HEK293 (cell line): ENCODE data around the gene PDE3B.

Experiments used
- ATF2 ChIP-seq: fragments of 450-650 bp; formaldehyde crosslinking; IDR thresholded peaks from 2 replicates; pipeline ENCODE4 v1.5.1; 2016; ENCODE audit warnings: missing biosample characterization, missing genetic modification characterization, low read depth
- BCL11A ChIP-seq: fragments of 450-650 bp; formaldehyde crosslinking; IDR thresholded peaks from 2 replicates; pipeline ENCODE4 v1.5.1; 2016; ENCODE audit warnings: low read depth, missing biosample characterization, missing genetic modification characterization
- CTCF ChIP-seq: fragments of 450-650 bp; formaldehyde crosslinking; IDR thresholded peaks from 2 replicates; pipeline ENCODE4 v1.5.1; 2016; ENCODE audit warnings: missing biosample characterization, missing genetic modification characterization
- MZF1 ChIP-seq: fragments of 450-650 bp; formaldehyde crosslinking; IDR thresholded peaks from 2 replicates; pipeline ENCODE4 v1.5.1; 2017; ENCODE audit warnings: missing biosample characterization, missing genetic modification characterization, borderline replicate concordance
- PRDM4 ChIP-seq: fragments of 450-650 bp; formaldehyde crosslinking; IDR thresholded peaks from 2 replicates; pipeline ENCODE4 v1.5.1; 2017; ENCODE audit warnings: missing biosample characterization, missing genetic modification characterization
- REST ChIP-seq: fragments of 450-650 bp; formaldehyde crosslinking; IDR thresholded peaks from 2 replicates; pipeline ENCODE4 v1.5.1; 2016; ENCODE audit warnings: missing biosample characterization, missing genetic modification characterization
- WT1 ChIP-seq: fragments of 450-650 bp; formaldehyde crosslinking; IDR thresholded peaks from 2 replicates; pipeline ENCODE4 v1.5.1; 2016; ENCODE audit warnings: missing biosample characterization, missing genetic modification characterization
- ZNF223 ChIP-seq: fragments of 450-650 bp; formaldehyde crosslinking; IDR thresholded peaks from 2 replicates; pipeline ENCODE4 v1.5.1; 2016; ENCODE audit warnings: missing biosample characterization, missing genetic modification characterization
- ZNF548 ChIP-seq: fragments of 450-650 bp; formaldehyde crosslinking; IDR thresholded peaks from 2 replicates; pipeline ENCODE4 v1.5.1; 2016; ENCODE audit warnings: missing biosample characterization, missing genetic modification characterization
- ZNF560 ChIP-seq: fragments of 450-650 bp; formaldehyde crosslinking; IDR thresholded peaks from 2 replicates; pipeline ENCODE4 v1.5.1; 2017; ENCODE audit warnings: missing biosample characterization, missing genetic modification characterization, borderline replicate concordance
- ZNF654 ChIP-seq: fragments of 450-650 bp; formaldehyde crosslinking; IDR thresholded peaks from 2 replicates; pipeline ENCODE4 v1.5.1; 2016; ENCODE audit warnings: low read depth, missing biosample characterization, missing genetic modification characterization
- ZNF830 ChIP-seq: fragments of 450-650 bp; IDR thresholded peaks from 2 replicates; pipeline ENCODE4 v1.5.0; 2018; ENCODE audit warnings: missing biosample characterization, missing genetic modification characterization, low read depth, mild to moderate bottlenecking, moderate library complexity
- TF ChIP-seq, protein P1 (sequence below): IDR thresholded peaks from 2 replicates; pipeline ENCODE4 v1.6.1; 2011; ENCODE audit warnings: mild to moderate bottlenecking, low read depth, low read length, borderline replicate concordance

DNA sequence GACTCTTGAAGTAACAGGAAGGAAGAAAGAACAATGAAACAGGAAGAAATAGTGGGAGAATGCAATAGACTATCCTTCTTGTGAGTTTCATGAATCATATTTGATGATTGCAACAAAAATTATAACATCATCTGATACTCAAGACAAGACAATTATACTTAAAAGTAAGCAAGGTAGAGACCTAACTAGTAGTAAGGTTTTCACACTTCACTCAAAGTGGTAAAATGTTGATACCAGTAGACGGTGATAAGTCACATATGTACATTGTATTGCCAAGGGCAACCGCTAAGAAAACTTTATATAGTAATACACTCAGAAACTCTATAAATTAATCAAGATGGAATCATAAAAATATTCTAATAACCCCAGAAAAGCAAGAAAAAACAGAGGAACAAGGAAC is 140.6 kb downstream of the PDE3B start:
- TF ChIP-seq MZF1 (no peak), ATF2 (no peak), ZNF548 (tag by site-specific recombination) (no peak), CTCF (tag by site-specific recombination) (no peak), ZNF654 (no peak), ZNF830 (tag by site-specific recombination) (no peak), PRDM4 (tag by site-specific recombination) (no peak), WT1 (tag by site-specific recombination) (no peak), REST (tag by site-specific recombination) (no peak), BCL11A (tag by site-specific recombination) (no peak), ZNF560 (no peak), ZNF223 (tag by site-specific recombination) (no peak)
- TF ChIP-seq, protein P1, sequence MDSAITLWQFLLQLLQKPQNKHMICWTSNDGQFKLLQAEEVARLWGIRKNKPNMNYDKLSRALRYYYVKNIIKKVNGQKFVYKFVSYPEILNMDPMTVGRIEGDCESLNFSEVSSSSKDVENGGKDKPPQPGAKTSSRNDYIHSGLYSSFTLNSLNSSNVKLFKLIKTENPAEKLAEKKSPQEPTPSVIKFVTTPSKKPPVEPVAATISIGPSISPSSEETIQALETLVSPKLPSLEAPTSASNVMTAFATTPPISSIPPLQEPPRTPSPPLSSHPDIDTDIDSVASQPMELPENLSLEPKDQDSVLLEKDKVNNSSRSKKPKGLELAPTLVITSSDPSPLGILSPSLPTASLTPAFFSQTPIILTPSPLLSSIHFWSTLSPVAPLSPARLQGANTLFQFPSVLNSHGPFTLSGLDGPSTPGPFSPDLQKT = no peak
